ENCODE data around the gene ZRANB3.
"Not testable (repeated sequence)": the region's sequence is repeated elsewhere in the genome, so short reads cannot be mapped to it uniquely, and the experiment has no call there.

Gene ZRANB3

GRCh38 chr2:135327146-135327545 lies 203.9 kb downstream of the ZRANB3 start:
- DNase-seq (ENCODE audit: low read depth in 2 of 2): no peak

GRCh38 chr2:135320465-135321355 lies 210.3 kb downstream of the ZRANB3 start:
- DNase-seq (ENCODE audit: low read depth in 2 of 2): no peak

GRCh38 chr2:135318808-135319207 lies 212.2 kb downstream of the ZRANB3 start:
- no peak for DNase-seq (ENCODE audit: low read depth in 2 of 2)

- no peak for DNase-seq (ENCODE audit: low read depth in 2 of 2)
Observed at GRCh38 chr2:135317375-135317774, 213.6 kb downstream of the ZRANB3 start.

- no peak for DNase-seq (ENCODE audit: low read depth in 2 of 2)
Observed at GRCh38 chr2:135311962-135312361, 219.1 kb downstream of the ZRANB3 start.

GRCh38 chr2:135311268-135311667 lies 219.8 kb downstream of the ZRANB3 start:
- DNase-seq (ENCODE audit: low read depth in 2 of 2): no peak

- no peak for DNase-seq (ENCODE audit: low read depth in 2 of 2)
Observed at GRCh38 chr2:135304694-135305093, 226.3 kb downstream of the ZRANB3 start.

- no peak for DNase-seq (ENCODE audit: low read depth in 2 of 2)
Observed at GRCh38 chr2:135299658-135300244, 231.3 kb downstream of the ZRANB3 start.

- no peak for DNase-seq (ENCODE audit: low read depth in 2 of 2)
Observed at GRCh38 chr2:135299165-135299564, 231.9 kb downstream of the ZRANB3 start.

GRCh38 chr2:135287121-135287520 lies 243.9 kb downstream of the ZRANB3 start:
- not testable (repeated sequence) for DNase-seq (ENCODE audit: low read depth in 2 of 2)

- no peak for DNase-seq (ENCODE audit: low read depth in 2 of 2)
Observed at GRCh38 chr2:135285391-135285790, 245.6 kb downstream of the ZRANB3 start.

GRCh38 chr2:135281379-135281778 lies 249.6 kb downstream of the ZRANB3 start:
- DNase-seq (ENCODE audit: low read depth in 2 of 2): no peak

- DNase-seq (ENCODE audit: low read depth in 2 of 2): no peak
Observed at GRCh38 chr2:135279209-135279608, 251.8 kb downstream of the ZRANB3 start.

GRCh38 chr2:135276525-135276924 lies 254.5 kb downstream of the ZRANB3 start:
- no peak for DNase-seq (ENCODE audit: low read depth in 2 of 2)

- DNase-seq (ENCODE audit: low read depth in 2 of 2): no peak
Observed at GRCh38 chr2:135271006-135271405, 260.0 kb downstream of the ZRANB3 start.

- DNase-seq (ENCODE audit: low read depth in 2 of 2): no peak
Observed at GRCh38 chr2:135265960-135266490, 265.0 kb downstream of the ZRANB3 start.

- no peak for DNase-seq (ENCODE audit: low read depth in 2 of 2)
Observed at GRCh38 chr2:135259123-135259522, 271.9 kb downstream of the ZRANB3 start.

GRCh38 chr2:135258193-135258592 lies 272.8 kb downstream of the ZRANB3 start:
- DNase-seq (ENCODE audit: low read depth in 2 of 2): no peak

GRCh38 chr2:135257383-135258090 lies 273.5 kb downstream of the ZRANB3 start:
- DNase-seq (ENCODE audit: low read depth in 2 of 2): no peak

- DNase-seq (ENCODE audit: low read depth in 2 of 2): no peak
Observed at GRCh38 chr2:135256531-135257260, 274.3 kb downstream of the ZRANB3 start.

GRCh38 chr2:135255208-135255607 lies 275.8 kb downstream of the ZRANB3 start:
- no peak for DNase-seq (ENCODE audit: low read depth in 2 of 2)

All from stimulated activated CD8-positive, alpha-beta memory T cell treated with anti-CD3 and anti-CD28 coated beads, Interleukin-2, amount 100 ng/mL, for 1 hour (primary cell).